Right lung (tissue), 10 donors: ENCODE results near the gene INSIG2. TPM values are rescaled to one million over a fixed set of nuclear protein-coding genes. Genes with fewer than 3 reads are reported as not detected.

Source experiments
- DNase-seq, 2 donors: peaks; one replicate each; pipeline ENCODE4 v3.0.0-alpha.2; 2013
- long read RNA-seq, 8 donors: transcript quantifications; one replicate each; lab custom pipeline, GENCODE V29; 2026
- polyA plus RNA-seq, 5 donors: library from polyadenylated mRNA; unstranded; fragments of 120-200 nt; gene quantifications; one replicate each; pipeline versions ENCODE4 v1.2.1 to v1.2.3, GENCODE V29; 2013; ENCODE audit warnings: inconsistent platforms in 1 of 5, low replicate concordance in 1 of 5; ENCODE audit not compliant: insufficient read length in 5 of 5, insufficient read depth in 1 of 5

Gene INSIG2
- 10 to 100 TPM; 31.0 to 47.9 (median 42.8) TPM for polyA plus RNA-seq
- long read RNA-seq, donor 1, transcript INSIG2-201 (6 exons, 2,590 nt): major isoform, 13 of 20 reads
- long read RNA-seq, donor 1, partial matches to known transcripts: 6 of 20 reads
- long read RNA-seq, donor 1, other reads (novel, unspliced or antisense): 0 of 20 reads
- long read RNA-seq, donor 2, transcript INSIG2-201 (6 exons, 2,590 nt): major isoform, 8 of 11 reads
- long read RNA-seq, donor 2, partial matches to known transcripts: 0 of 11 reads
- long read RNA-seq, donor 2, other reads (novel, unspliced or antisense): 0 of 11 reads
- long read RNA-seq, donor 3, transcript INSIG2-201 (6 exons, 2,590 nt): major isoform, 9 of 23 reads
- long read RNA-seq, donor 3, partial matches to known transcripts: 10 of 23 reads
- long read RNA-seq, donor 3, other reads (novel, unspliced or antisense): 0 of 23 reads
- long read RNA-seq, donor 4, transcript INSIG2-201 (6 exons, 2,590 nt): major isoform, 7 of 23 reads
- long read RNA-seq, donor 4, partial matches to known transcripts: 12 of 23 reads
- long read RNA-seq, donor 4, other reads (novel, unspliced or antisense): 0 of 23 reads
- long read RNA-seq, donor 5, transcript INSIG2-201 (6 exons, 2,590 nt): major isoform, 8 of 15 reads
- long read RNA-seq, donor 5, partial matches to known transcripts: 6 of 15 reads
- long read RNA-seq, donor 5, other reads (novel, unspliced or antisense): 0 of 15 reads
- long read RNA-seq, donor 6, transcript INSIG2-201 (6 exons, 2,590 nt): major isoform, 12 of 42 reads
- long read RNA-seq, donor 6, partial matches to known transcripts: 25 of 42 reads
- long read RNA-seq, donor 6, other reads (novel, unspliced or antisense): 0 of 42 reads
- long read RNA-seq, donor 7, transcript INSIG2-201 (6 exons, 2,590 nt): major isoform, 10 of 17 reads
- long read RNA-seq, donor 7, transcript INSIG2-202 (5 exons, 574 nt): minor isoform, 6 of 17 reads
- long read RNA-seq, donor 7, partial matches to known transcripts: 0 of 17 reads
- long read RNA-seq, donor 7, other reads (novel, unspliced or antisense): 0 of 17 reads
- long read RNA-seq, donor 8, transcript INSIG2-201 (6 exons, 2,590 nt): major isoform, 7 of 10 reads
- long read RNA-seq, donor 8, partial matches to known transcripts: 0 of 10 reads
- long read RNA-seq, donor 8, other reads (novel, unspliced or antisense): 0 of 10 reads

GRCh38 chr2:118088051-118089024, at the start of gene INSIG2:
Gene INSIG2 (plus strand): TSS chr2:118088471. CDS start chr2:118096557, 8,086 bp downstream.
- peak; percentile 92 to 94 for DNase-seq

- no peak for DNase-seq
Observed at GRCh38 chr2:118040891-118041290, 47.4 kb upstream of the INSIG2 start.

GRCh38 chr2:118044103-118044716, 44.1 kb upstream of the INSIG2 start:
- DNase-seq: no peak

DNA sequence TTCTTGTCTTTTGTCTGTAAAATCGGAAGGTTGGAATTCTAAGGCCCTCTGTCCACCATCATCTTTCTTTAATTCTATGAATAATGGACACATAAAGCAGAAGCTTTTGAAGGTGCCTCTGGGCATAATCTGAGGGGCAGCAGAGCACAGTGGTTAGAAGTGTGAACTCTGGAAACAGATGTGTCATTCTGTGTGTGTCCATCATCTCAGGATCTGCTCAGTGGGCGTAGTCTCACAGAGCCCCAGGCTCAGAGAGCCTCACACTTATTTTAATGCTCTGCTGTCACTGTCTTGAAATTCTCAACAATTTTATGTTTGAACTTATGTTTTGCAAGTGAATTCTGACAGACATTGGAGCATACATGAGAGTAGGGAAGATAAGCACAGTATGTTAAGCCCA, 43.4 kb upstream of the INSIG2 start:
- no peak for DNase-seq

DNA sequence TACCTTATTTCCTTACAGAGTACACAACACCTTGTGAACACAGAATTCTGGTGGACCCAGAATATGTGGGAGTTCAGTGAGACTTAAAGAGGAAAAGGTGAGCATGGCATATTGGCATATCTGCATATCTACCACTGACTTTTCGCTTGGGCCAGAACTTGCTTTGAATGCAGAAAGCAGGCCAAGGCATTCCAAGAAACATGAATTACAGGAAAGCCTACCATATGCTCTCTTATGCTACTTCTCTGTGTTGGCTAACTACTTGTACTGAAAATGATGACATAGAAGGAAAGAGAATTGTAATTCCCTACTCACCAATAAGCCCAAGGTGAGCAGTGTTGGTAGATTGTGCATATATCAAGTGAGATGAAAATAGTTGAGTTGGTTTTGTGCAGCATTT, 43.0 kb upstream of the INSIG2 start:
- DNase-seq: no peak

DNA sequence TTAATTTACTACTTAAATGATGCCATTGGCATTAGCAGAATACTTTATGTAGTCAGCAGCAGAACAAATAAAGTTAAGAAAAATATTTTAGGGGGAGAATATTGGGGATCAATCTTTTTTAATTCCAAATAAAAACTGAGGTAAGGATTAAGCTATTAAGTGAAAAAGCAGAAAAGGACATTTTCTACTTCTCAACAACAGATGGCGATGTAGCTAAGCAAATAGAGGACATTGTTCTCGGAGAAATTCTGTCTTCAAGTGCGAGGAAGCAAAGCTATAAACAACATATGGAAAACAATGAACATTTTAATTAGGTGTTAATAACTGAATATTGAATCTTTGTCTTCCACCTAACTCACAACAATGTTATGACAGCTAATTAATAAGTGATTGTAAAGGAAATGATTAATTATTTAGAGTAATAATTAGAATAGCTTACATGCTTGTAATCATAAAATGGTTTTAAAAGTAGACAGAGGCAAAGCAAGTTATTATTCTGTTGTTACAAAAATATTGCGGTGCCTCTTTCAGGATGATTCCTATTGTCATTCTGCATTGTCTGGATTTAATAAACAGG, 41.5 kb upstream of the INSIG2 start:
- peak; percentile 6 to 21 for DNase-seq

- DNase-seq: no peak
Observed at GRCh38 chr2:118047380-118047826, 40.9 kb upstream of the INSIG2 start.

DNA sequence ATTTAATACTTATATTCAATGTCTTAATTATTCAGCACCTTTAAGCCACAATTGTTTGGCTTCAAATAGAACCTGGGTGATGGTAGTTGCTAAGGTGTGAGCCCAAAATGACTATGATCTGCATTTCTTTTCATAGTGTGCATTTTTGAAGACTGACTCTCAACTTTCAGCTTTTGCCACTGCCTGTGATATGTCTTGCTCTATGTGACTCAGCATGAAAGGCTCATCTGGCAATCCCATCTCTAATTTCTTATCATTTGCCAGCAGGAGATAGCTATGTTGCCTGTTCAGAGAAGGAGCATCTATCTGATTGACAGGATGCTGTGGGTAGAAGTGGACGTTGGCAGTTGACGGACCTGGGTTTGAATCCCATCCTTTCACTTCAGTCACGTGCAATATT, 39.9 kb upstream of the INSIG2 start:
- no peak for DNase-seq

GRCh38 chr2:118049140-118049815, 39.0 kb upstream of the INSIG2 start:
- no peak for DNase-seq

DNA sequence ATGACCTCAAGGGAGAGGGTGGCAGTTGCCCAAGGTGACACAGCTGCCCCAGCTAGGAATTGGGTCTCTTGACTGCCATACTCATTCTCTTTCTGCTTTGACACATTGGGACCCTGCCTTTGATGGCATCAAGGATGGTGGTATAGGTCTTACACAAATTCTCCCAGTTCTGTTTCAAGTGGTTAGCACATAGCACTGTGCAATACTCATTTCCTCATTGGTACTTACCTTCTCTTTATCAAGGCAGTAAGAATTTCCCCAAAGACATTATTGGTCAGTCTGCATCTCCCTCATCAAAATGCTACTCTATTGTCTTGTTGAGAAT, 38.5 kb upstream of the INSIG2 start:
- DNase-seq: no peak

GRCh38 chr2:118050386-118050785, 37.9 kb upstream of the INSIG2 start:
- no peak for DNase-seq

DNA sequence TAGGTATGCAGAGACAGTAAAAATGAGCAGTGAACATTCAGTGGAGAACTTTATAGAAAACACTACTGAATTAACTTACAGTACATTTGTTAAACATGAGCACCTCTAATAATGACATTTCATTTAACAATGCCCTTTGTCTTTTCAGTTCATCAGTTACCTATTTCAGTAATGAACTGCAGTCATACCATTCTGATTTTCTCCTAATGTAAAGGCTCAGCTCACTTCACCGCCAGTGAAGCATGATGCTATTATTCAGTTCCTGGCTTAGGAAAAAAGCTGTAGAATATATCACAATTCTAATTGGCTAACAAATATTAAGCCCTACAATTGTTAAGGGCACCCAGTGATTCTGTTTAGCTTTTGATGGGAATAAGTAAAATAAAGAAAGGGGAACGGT, 37.3 kb upstream of the INSIG2 start:
- no peak for DNase-seq

GRCh38 chr2:118051826-118052358, 36.4 kb upstream of the INSIG2 start:
- no peak for DNase-seq

- no peak for DNase-seq
Observed at GRCh38 chr2:118052474-118052873, 35.8 kb upstream of the INSIG2 start.

- no peak for DNase-seq
Observed at GRCh38 chr2:118053681-118054080, 34.6 kb upstream of the INSIG2 start.

DNA sequence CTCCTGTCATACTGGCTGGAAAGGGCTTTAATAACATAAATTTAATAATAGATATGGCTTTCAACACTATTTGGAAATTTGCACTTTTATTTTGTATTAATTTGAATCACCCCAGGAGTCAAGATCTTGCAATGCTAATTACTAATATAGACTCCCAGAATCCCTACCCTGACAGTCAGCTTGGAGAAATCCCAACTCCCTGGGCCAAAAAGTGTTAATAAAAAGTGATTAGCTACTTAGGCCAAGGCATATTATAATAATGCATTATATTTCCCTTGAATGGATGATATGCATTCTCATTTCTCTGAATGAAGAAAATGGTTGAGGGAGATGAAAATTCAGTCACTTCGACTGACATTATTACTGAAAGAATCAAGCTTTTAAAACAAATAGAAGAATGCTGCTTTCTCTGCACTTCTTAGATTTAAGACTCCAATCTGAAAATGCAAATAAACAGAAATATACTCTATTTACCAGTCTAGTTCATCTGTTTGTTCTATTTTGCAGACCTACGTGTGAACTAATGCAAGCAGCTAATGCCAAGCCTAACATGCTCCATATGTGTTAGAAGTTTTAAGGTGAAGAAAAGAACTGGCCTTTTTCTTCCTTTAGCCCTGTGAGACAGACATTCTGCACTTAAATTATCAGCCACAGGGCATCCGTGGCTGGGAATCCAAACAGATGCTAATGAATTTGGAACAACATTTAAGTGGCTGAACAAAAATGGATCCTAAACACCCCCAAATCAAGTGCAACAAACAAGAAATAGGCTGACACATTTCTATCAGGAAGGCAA, 33.9 kb upstream of the INSIG2 start:
- DNase-seq: no peak

DNA sequence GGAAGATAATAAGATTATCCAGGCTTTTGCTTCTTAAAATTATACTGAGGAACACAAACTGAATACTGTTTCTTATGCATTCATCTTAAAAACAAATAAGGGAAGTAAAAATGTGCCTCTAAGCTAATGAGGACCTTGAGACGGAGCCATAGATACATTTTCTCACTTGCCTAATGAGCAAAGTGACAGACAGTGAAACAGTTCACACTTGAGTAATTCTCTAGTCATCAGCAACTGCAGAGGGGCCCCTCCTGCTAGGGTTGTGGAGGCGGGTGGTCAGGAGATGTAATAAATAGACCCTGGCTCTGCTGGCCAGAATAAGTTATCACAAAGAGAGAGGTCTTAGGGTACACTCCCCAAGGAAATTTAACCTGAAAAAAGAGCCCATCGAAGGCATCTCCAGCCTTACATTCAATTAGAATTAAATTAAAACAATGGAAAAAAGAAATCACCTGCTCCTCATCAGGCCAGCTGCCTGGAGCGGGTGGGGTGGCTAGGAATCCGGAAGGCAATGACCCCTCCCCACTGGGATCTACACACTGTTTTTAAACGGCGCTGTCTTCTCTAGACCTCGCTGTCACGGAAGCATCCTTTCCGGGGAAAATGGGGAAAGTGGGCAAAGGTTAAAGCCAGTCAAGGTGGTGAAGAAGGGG, 32.6 kb upstream of the INSIG2 start:
- no peak for DNase-seq

GRCh38 chr2:118056165-118056534, 32.1 kb upstream of the INSIG2 start:
- DNase-seq: no peak
